AG20443 (cell line): ENCODE results near the gene TRMT1L.
"Not testable (repeated sequence)": the region's sequence is repeated elsewhere in the genome, so short reads cannot be mapped to it uniquely, and the experiment has no call there.

Source experiments
- DNase-seq: peaks from one replicate; pipeline ENCODE4 v3.0.0; 2012; ENCODE audit warnings: low spot score, mixed read lengths

Gene TRMT1L

GRCh38 chr1:185156854-185157598 lies at the start of gene TRMT1L, which contains the start of gene SWT1:
Gene TRMT1L (minus strand): TSS chr1:185156953. CDS start chr1:185156712, 241 bp downstream.
Gene SWT1 (plus strand): TSS chr1:185157167. CDS start chr1:185160842, 3,675 bp downstream.
- peak; percentile 96 for DNase-seq

- DNase-seq: no peak
Measured at GRCh38 chr1:185200889-185201288, 44.1 kb upstream of the TRMT1L start.

GRCh38 chr1:185198712-185199111 lies 42.0 kb upstream of the TRMT1L start:
- DNase-seq: not testable (repeated sequence)

GRCh38 chr1:185193756-185194155 lies 37.0 kb upstream of the TRMT1L start:
- DNase-seq: no peak

- peak; percentile 67 for DNase-seq
Measured at GRCh38 chr1:185170291-185170848, 13.6 kb upstream of the TRMT1L start.

GRCh38 chr1:185166106-185166505 lies 9.4 kb upstream of the TRMT1L start:
- DNase-seq: no peak

- DNase-seq: no peak
Measured at GRCh38 chr1:185162491-185162890, 5.7 kb upstream of the TRMT1L start.

- DNase-seq: no peak
Measured at GRCh38 chr1:185159966-185160365, 3.2 kb upstream of the TRMT1L start.

- no peak for DNase-seq
Measured at GRCh38 chr1:185158800-185159199, 2.0 kb upstream of the TRMT1L start.

- peak; percentile 9 for DNase-seq
Measured at GRCh38 chr1:185157599-185158412, 1.1 kb upstream of the TRMT1L start.

- no peak for DNase-seq
Measured at GRCh38 chr1:185156288-185156853, 382 bp downstream of the TRMT1L start.

- peak; percentile 22 for DNase-seq
Measured at GRCh38 chr1:185155600-185156287, 1.0 kb downstream of the TRMT1L start.

GRCh38 chr1:185154912-185155513 lies 1.7 kb downstream of the TRMT1L start:
- DNase-seq: no peak

GRCh38 chr1:185152187-185152767 lies 4.5 kb downstream of the TRMT1L start:
- peak; percentile 43 for DNase-seq

- no peak for DNase-seq
Measured at GRCh38 chr1:185151215-185151614, 5.5 kb downstream of the TRMT1L start.

GRCh38 chr1:185144233-185144632 lies 12.5 kb downstream of the TRMT1L start:
- DNase-seq: peak; percentile 17

- DNase-seq: no peak
Measured at GRCh38 chr1:185139246-185139645, 17.5 kb downstream of the TRMT1L start.

- DNase-seq: no peak
Measured at GRCh38 chr1:185137896-185138545, 18.7 kb downstream of the TRMT1L start.

- DNase-seq: no peak
Measured at GRCh38 chr1:185132534-185132933, 24.2 kb downstream of the TRMT1L start.

GRCh38 chr1:185129708-185130107 lies 27.0 kb downstream of the TRMT1L start:
- no peak for DNase-seq
